HG02981 (cell line): ENCODE measurements around the gene MRI1.
A peak's percentile ranks its signal among the peaks of the same experiment; 100 is the strongest.
"Not testable (repeated sequence)": the region's sequence is repeated elsewhere in the genome, so short reads cannot be mapped to it uniquely, and the experiment has no call there.

Experiments used
- ATAC-seq: cut with Tn5 transposase; IDR thresholded peaks from one replicate; pipeline ENCODE4 v1.9.1; 2021; ENCODE audit warnings: mild to moderate bottlenecking, moderate library complexity; ENCODE audit not compliant: unreplicated experiment

The MRI1 gene

DNA sequence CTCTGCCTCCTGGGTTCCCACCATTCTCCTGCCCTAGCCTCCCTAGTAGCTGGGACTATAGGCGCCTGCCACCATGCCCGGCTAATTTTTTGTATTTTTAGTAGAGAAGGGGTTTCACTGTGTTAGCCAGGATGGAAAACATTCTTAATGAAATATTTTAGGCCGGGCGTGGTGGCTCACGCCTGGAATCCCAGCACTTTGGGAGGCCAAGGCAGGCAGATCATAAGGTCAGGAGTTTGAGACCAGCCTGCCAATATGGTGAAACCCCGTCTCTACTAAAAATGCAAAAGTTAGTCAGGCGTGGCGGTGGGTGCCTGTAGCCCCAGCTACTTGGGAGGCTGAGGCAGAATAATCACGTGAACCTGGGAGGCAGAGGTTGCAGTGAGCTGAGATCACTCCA lies 29.0 kb downstream of the MRI1 start:
- not testable (repeated sequence) for ATAC-seq

DNA sequence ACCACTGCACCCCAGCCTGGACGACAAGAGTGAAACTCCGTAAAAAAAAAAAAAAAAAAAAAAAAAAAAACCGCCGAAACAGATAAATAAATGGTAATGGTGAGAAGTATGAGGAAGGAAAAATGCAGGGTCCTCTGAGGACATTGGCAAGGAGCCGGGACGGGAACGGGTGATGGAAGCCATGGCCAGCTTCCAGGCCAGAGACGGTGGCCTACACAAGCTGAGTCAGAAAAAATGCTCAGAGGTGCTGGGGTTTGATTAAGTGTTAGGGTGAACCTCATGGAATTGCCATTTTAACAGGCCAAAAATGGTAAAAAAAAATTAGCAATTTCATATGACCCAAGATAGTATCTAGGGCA lies 30.1 kb downstream of the MRI1 start:
- no peak for ATAC-seq

DNA sequence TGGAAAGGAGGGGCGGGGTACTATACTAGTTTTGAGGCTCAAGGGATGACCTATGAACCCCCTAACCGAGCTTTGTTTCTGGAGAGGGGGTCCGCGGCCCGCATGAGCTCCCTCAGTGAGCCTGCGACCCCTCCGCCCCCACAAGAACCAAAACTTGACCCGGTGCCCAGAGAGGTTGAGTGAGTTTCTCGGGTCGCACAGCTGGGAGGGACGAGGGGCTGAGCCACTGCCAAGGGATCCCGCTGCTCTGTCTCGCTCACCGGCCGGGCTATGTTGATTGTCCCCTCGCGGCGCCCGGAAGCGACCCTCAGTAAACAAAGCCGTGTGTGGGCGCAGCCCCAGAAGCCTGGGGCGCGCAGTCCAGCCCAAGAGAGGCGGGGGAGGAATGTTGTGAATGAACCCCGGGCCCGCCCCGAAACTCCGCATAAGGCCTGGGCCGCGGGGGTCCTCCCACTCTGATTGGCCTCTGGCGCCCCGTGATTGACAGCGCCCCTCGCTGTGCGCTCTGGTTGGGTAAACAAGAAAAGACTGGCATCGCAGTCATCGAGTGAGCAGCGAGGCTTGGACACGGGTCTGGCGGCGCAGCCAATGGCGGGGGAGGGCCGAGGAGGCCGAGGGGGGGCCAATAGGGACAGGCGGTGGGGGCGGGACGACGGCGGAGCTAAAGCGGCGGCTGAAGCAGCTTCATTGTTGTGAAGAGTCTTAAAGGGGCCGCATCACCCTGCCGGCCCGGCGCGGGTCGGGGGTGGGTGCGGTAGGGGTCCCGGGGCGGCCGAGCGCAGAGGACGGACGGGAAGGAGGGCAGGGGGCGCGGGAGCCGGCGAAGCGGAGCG lies 30.7 kb downstream of the MRI1 start, which contains the start of gene ZSWIM4:
Gene ZSWIM4, plus strand, starts transcription at position 687 of the 833 bp plus-strand sequence. CDS start 206 bp downstream, outside the sequence.
- ATAC-seq: peak; percentile 90

DNA sequence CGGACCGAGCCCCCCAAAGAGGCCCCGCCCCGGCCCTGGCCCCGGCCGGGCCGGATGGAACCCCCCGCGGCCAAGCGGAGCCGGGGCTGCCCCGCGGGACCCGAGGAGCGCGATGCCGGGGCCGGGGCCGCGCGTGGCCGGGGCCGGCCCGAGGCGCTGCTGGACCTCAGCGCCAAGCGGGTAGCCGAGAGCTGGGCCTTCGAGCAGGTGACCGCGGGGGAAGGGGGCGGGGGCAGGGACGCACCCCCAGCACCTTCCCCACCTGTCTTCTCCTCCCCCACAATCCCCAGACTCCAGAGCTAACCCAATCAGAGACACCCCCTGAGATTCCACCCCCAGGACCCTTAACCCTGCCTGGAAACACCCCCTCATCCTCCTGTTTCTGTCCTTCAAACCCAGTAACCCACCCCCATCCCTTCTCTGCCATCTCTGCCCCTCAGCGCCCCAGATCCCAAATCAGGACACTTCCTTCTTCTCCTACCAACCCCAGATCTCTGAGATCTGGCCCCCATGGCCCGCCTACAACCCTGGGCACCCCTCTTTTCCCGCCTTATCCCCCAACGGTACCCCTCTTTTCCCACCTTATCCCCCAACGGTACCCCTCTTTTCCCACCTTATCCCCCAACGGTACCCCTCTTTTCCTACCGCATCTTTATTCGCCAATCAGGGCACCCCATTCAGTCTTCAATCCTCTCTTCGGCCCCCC lies 31.4 kb downstream of the MRI1 start:
- ATAC-seq: peak; percentile 34

DNA sequence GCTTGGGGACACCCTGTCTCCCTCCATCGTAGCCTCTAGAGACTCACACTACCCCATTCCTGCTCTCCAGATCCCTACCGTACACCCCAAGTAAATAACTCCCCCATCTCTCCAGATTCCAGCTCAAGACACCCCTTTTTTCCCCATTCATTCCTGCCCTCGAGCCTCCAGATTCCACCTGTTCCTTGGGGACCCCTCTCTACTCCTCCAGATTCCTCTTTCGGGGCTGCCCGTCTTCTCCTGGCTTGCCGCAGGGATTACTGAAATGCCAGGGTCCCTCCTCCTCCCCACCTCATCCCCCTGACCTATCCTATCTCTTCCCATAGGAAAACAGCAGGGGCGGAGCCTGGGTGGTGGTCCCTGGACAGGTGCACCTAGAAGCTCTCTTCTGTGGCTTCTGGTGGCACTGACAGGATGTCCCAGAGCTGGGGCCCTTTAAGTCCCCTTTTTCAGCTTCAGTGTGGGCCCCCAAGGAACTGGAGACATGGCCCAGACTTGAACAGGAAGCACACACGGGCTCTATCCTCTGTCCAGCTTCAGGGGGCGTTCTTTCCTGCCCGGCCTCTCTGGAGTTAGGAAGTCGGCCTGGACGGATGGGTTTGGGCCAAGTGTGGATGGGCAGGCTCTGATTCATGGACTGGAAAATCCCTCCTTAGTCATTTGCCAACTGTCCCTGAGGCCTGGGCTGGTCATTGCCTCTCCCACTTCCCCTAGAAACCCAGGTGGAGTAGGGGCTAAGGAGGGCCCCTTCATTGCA lies 32.2 kb downstream of the MRI1 start:
- ATAC-seq: no peak

DNA sequence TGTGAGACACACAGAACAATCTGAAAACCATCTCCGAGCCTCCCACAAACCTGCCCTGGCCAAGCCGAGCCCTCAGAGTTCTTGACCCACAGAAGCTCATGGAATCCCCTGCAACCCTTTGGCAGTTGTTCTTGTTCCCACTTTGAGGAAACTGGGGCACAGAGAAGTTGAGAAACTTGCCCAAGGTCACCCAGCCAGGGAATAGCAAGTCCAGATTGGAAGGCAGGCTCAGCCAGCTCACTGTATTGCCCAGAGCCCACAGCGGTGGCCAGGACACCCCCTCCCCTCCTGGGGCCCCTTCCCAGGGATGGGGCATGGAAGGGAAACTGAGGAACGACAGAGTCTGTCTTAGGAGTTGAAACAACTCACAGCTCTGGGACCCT lies 32.7 kb downstream of the MRI1 start:
- ATAC-seq: no peak

DNA sequence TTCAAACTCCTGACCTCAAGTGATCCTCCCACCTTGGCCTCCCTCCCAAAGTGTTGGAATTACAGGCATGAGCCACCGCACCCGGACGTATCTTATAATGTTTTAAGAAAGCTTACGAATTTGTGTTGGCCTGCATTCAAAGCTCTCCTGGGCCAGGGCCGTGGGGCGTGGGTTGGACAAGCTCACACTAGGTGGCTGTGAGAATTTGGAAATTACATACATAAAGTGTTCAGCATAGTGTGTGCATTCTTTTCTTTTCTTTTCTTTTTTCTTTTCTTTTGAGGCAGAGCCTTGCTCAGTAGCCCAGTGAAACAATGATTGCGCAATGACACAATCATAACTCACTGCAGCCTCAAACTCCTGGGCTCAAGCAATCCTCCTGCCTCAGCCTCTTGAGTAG lies 33.5 kb downstream of the MRI1 start:
- ATAC-seq: no peak

DNA sequence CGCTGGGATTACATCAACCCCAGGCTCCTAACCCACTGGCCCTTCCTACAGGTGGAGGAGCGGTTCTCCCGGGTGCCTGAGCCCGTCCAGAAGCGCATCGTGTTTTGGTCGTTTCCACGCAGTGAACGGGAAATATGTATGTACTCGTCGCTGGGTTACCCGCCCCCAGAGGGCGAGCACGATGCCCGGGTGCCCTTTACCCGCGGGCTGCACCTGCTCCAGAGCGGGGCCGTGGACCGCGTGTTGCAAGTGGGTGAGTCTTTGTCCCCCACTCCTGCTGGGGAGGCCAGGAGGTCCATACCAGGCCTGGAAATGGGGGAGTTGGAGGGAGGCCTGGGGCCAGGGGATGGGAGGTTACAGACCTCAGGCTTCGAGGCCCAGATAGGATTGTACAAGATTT lies 35.3 kb downstream of the MRI1 start:
- ATAC-seq: no peak

GRCh38 chr19:13803038-13803437 lies 38.7 kb downstream of the MRI1 start:
- no peak for ATAC-seq

- no peak for ATAC-seq
Observed at GRCh38 chr19:13804830-13805683, 40.7 kb downstream of the MRI1 start.

DNA sequence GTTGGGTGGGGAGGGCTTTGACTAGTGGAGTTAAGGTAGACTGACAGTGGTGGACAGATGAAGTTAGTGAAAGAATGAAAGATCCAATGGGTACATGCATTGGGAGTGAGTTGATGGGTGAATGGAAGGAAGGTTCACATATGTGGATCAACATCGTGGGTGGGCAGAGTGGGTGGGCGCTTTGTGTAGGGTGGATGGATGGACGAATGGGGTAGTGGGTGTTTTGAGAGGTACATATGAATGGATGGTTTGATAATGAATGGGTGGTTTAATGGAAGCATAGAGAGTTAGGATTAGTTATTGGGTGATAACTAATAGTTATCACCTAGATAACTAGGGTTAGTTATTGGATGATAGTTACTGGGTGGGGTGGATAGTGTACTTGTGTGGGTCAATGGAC lies 42.4 kb downstream of the MRI1 start:
- ATAC-seq: no peak

DNA sequence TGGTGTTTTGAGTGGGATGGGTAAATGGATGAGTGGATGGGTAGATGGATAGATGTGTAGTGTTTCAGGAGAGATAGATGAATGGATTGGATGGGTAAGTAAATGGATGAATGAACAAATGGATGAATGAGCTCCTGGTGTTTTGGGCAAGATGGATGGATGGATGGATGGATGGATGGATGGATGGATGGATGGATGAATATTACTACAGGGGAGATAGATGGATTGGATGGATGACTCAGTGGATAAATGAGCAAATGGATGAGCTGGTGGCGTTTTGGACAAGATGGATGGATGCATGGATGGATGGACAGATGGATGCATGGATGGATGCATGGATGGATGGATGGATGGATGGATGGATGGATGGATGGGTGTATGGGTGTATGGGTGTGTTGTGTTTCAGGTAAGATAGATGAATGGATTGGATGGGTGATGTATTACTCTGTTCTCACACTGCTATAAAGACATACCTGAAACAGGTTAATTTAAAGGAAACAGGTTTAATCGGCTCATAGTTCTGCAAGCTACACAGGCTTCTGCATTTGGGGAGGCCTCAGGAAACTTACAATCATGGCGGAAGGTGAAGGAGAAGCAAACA lies 43.2 kb downstream of the MRI1 start:
- no peak for ATAC-seq

GRCh38 chr19:13808856-13809255 lies 44.5 kb downstream of the MRI1 start:
- ATAC-seq: no peak

DNA sequence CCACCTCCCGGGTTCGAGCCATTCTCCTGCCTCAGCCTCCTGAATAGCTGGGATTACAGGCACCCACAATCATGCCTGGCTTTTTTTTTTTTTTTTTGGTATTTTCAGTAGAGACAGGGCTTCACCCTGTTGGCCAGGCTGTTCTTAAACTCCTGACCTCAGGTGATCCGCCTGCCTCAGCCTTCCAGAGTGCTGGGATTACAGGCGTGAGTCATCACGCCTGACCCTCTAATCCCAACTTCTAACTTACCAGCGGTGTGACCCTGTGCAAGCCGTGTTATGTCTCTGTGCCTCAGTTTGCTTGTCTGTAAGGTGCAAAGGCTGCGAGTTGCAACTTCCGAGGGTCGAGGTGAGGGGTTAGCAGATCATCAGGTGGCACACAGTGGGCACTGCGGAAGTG lies 48.2 kb downstream of the MRI1 start:
- ATAC-seq: no peak

GRCh38 chr19:13813147-13813546 lies 48.8 kb downstream of the MRI1 start:
- ATAC-seq: no peak

GRCh38 chr19:13814550-13814949 lies 50.2 kb downstream of the MRI1 start:
- ATAC-seq: no peak

DNA sequence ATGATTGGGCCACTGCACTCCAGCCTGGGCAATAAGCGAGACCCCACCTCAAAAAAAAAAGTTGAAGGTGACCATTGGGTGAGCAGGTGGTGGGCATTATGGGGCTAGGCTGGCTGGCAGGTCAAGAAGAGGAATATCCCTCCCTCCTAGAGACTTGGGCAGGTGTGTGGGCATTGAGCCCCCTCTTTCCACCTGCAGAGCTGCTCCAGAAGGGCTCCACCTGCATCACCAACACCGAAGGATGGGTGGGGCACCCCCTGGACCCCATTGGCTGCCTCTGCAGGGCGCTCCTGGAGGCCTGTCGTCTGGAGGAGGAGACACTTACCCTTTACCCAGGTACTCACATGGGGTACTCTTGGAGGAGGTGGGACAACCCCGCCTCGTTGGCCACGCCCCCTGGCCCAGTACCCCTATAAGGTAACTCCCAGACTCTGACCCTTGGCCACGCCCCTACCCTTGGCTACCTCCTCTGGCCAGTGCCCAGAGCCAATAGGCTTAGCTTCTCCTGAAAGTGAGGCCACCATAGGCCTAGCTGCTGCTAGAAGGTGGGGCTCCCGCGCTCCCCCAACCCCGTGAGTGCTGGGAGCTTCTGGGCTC lies 52.8 kb downstream of the MRI1 start:
- no peak for ATAC-seq

- ATAC-seq: no peak
Observed at GRCh38 chr19:13817615-13818371, 53.5 kb downstream of the MRI1 start.

- ATAC-seq: no peak
Observed at GRCh38 chr19:13819238-13819637, 54.9 kb downstream of the MRI1 start.
